ENCODE measurements around the gene BICD2.

Gene BICD2

GRCh38 chr9:92669890-92670708 lies 94.5 kb downstream of the BICD2 start, which contains the start of gene IPPK:
Gene IPPK (minus strand): TSS chr9:92670131. CDS start chr9:92669988, 143 bp downstream.
- TF ChIP-seq EZH2 (optimal IDR thresholded peaks at IDR 0.05; ENCODE audit: low read depth, low read length) (no peak), CTCF (IDR thresholded peaks at IDR 0.05; ENCODE audit: low read length) (no peak), EZH2phosphoT487 (IDR thresholded peaks at IDR 0.05; ENCODE audit: low read length) (no peak)
- H3K4me1 ChIP-seq (ENCODE audit: low read length), result peaks cover 7% of the 10 kb centered on the region
- H3K9me2 ChIP-seq (replicated peaks; ENCODE audit: insufficient read depth, low read length), result no peaks in the 10 kb centered on the region
- peak within 1 kb of the TSS; percentile 98 for H3K4me3 ChIP-seq (ENCODE audit: low read length)
- H3K79me2 ChIP-seq (ENCODE audit: low read length), result peaks cover 58% of the 10 kb centered on the region
- H3K9ac ChIP-seq (ENCODE audit: low read length), result peak within 1 kb of the TSS; percentile 82
- H3K36me3 ChIP-seq (replicated peaks; ENCODE audit: insufficient read depth, low read length), result no peaks in the 10 kb centered on the region; the same call in 1 of the 2 replicates
- peak within 1 kb of the TSS; percentile 62; the same call in 1 of the 2 replicates for H3K27ac ChIP-seq (ENCODE audit: low read length)
- no peaks in the 10 kb centered on the region for H3K9me3 ChIP-seq (replicated peaks; ENCODE audit: insufficient read depth, low read length)
- DNase-seq, result peak; percentile 99
- H3K4me2 ChIP-seq (ENCODE audit: low read depth, low read length), result peak within 1 kb of the TSS; percentile 88
- H3K27me3 ChIP-seq (replicated peaks; ENCODE audit: insufficient read depth, low read length), result no peaks in the 10 kb centered on the region
- H2AFZ ChIP-seq (ENCODE audit: low read length), result peak within 1 kb of the TSS; percentile 99
- peaks cover 9% of the 10 kb centered on the region for H3F3A ChIP-seq (ENCODE audit: insufficient read depth, low read length)
- no peaks in the 10 kb centered on the region for H4K20me1 ChIP-seq (ENCODE audit: insufficient read depth, low read length)

- Histone ChIP-seq H3K4me3 (ENCODE audit: low read length) (peak overlapping the region; percentile 98), H3K9me3 (replicated peaks; ENCODE audit: insufficient read depth, low read length) (no peaks in the 10 kb centered on the region), H3K27ac (ENCODE audit: low read length) (peak overlapping the region; percentile 62; the same call in 1 of the 2 replicates), H4K20me1 (ENCODE audit: insufficient read depth, low read length) (no peaks in the 10 kb centered on the region), H3K4me2 (ENCODE audit: low read depth, low read length) (peak overlapping the region; percentile 84), H3K9ac (ENCODE audit: low read length) (peak overlapping the region; percentile 82), H3K36me3 (replicated peaks; ENCODE audit: insufficient read depth, low read length) (no peaks in the 10 kb centered on the region; the same call in 1 of the 2 replicates), H2AFZ (ENCODE audit: low read length) (peak overlapping the region; percentile 85), H3K27me3 (replicated peaks; ENCODE audit: insufficient read depth, low read length) (no peaks in the 10 kb centered on the region), H3K4me1 (ENCODE audit: low read length) (peaks cover 7% of the 10 kb centered on the region), H3K9me2 (replicated peaks; ENCODE audit: insufficient read depth, low read length) (no peaks in the 10 kb centered on the region), H3K79me2 (ENCODE audit: low read length) (peaks cover 64% of the 10 kb centered on the region), H3F3A (ENCODE audit: insufficient read depth, low read length) (peaks cover 9% of the 10 kb centered on the region)
- no peak for TF ChIP-seq CTCF (IDR thresholded peaks at IDR 0.05; ENCODE audit: low read length)
- no peak for TF ChIP-seq EZH2phosphoT487 (IDR thresholded peaks at IDR 0.05; ENCODE audit: low read length)
- no peak for TF ChIP-seq EZH2 (optimal IDR thresholded peaks at IDR 0.05; ENCODE audit: low read depth, low read length)
- peak; percentile 10 for DNase-seq
Observed at GRCh38 chr9:92669527-92669889, 95.1 kb downstream of the BICD2 start.

- H3K4me3 ChIP-seq (ENCODE audit: low read length), result peak overlapping the region; percentile 98
- no peaks in the 10 kb centered on the region; the same call in 1 of the 2 replicates for H3K36me3 ChIP-seq (replicated peaks; ENCODE audit: insufficient read depth, low read length)
- TF ChIP-seq EZH2 (optimal IDR thresholded peaks at IDR 0.05; ENCODE audit: low read depth, low read length), result no peak
- TF ChIP-seq CTCF (IDR thresholded peaks at IDR 0.05; ENCODE audit: low read length), result no peak
- no peak for TF ChIP-seq EZH2phosphoT487 (IDR thresholded peaks at IDR 0.05; ENCODE audit: low read length)
- H3K27me3 ChIP-seq (replicated peaks; ENCODE audit: insufficient read depth, low read length), result no peaks in the 10 kb centered on the region
- H3K9ac ChIP-seq (ENCODE audit: low read length), result peak overlapping the region; percentile 82
- H3K4me1 ChIP-seq (ENCODE audit: low read length), result peaks cover 7% of the 10 kb centered on the region
- peak; percentile 58 for DNase-seq
- no peaks in the 10 kb centered on the region for H3K9me3 ChIP-seq (replicated peaks; ENCODE audit: insufficient read depth, low read length)
- H4K20me1 ChIP-seq (ENCODE audit: insufficient read depth, low read length), result no peaks in the 10 kb centered on the region
- H2AFZ ChIP-seq (ENCODE audit: low read length), result peak overlapping the region; percentile 85
- peaks cover 69% of the 10 kb centered on the region for H3K79me2 ChIP-seq (ENCODE audit: low read length)
- peak overlapping the region; percentile 84 for H3K4me2 ChIP-seq (ENCODE audit: low read depth, low read length)
- H3K27ac ChIP-seq (ENCODE audit: low read length), result peak overlapping the region; percentile 62; the same call in 1 of the 2 replicates
- H3K9me2 ChIP-seq (replicated peaks; ENCODE audit: insufficient read depth, low read length), result no peaks in the 10 kb centered on the region
- H3F3A ChIP-seq (ENCODE audit: insufficient read depth, low read length), result peaks cover 9% of the 10 kb centered on the region
Observed at GRCh38 chr9:92668746-92669526, 95.7 kb downstream of the BICD2 start.

Measured in MM.1S (cell line).